ENCODE results near the gene FAM221A.
A peak's percentile ranks its signal among the peaks of the same experiment; 100 is the strongest.

DNA sequence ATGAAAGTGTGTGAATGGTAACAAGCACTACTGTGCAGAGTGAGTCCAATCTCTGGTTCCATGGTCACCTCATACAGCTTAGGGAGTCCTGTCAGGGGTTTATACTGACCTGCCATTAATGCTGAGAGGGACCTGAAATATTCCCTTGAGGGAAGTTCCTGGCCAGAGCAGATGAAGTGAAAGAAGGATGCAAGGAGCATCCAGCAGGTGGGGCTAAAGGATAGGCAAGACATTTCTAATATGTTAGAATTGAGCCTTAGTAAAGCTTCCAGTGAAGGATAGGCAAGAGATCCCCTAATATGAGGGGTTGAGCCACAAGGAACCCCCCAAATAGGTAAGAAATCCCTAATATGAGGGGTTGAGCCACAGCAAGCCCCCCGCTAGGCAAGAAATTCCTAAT is 25.5 kb upstream of the FAM221A start:
- TF ChIP-seq EGR1 (IDR thresholded peaks at IDR 0.05; ENCODE audit: low read depth in 2 of 2), result no peak
- TF ChIP-seq, protein P1, sequence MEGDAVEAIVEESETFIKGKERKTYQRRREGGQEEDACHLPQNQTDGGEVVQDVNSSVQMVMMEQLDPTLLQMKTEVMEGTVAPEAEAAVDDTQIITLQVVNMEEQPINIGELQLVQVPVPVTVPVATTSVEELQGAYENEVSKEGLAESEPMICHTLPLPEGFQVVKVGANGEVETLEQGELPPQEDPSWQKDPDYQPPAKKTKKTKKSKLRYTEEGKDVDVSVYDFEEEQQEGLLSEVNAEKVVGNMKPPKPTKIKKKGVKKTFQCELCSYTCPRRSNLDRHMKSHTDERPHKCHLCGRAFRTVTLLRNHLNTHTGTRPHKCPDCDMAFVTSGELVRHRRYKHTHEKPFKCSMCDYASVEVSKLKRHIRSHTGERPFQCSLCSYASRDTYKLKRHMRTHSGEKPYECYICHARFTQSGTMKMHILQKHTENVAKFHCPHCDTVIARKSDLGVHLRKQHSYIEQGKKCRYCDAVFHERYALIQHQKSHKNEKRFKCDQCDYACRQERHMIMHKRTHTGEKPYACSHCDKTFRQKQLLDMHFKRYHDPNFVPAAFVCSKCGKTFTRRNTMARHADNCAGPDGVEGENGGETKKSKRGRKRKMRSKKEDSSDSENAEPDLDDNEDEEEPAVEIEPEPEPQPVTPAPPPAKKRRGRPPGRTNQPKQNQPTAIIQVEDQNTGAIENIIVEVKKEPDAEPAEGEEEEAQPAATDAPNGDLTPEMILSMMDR (IDR thresholded peaks at IDR 0.05; ENCODE audit: low read depth, low read length, missing input control), result peak; percentile 47
